Spinal cord (tissue), 10 donors: ENCODE results near the gene BFSP2. TPM values are rescaled to one million over a fixed set of nuclear protein-coding genes. Genes with fewer than 3 reads are reported as not detected.

Experiments used
- DNase-seq, 6 donors: peaks; one replicate each; pipeline versions ENCODE4 v3.0.0 to v3.0.0-alpha.2; 2013 to 2015; ENCODE audit warnings: low spot score in 6 of 6, low read depth in 4 of 6
- H3K27ac ChIP-seq: one replicate; pipeline ENCODE4 v1.5.1; 2013; ENCODE audit warnings: low read depth, low read length, control low read depth
- H3K27me3 ChIP-seq: one replicate; pipeline ENCODE4 v1.6.1; 2013; ENCODE audit warnings: low read length; ENCODE audit not compliant: control insufficient read depth, insufficient read depth
- H3K36me3 ChIP-seq: one replicate; pipeline ENCODE4 v1.6.1; 2013; ENCODE audit warnings: low read length; ENCODE audit not compliant: control insufficient read depth, insufficient read depth
- H3K4me1 ChIP-seq: one replicate; pipeline ENCODE4 v1.6.1; 2013; ENCODE audit warnings: low read length; ENCODE audit not compliant: control insufficient read depth, insufficient read depth
- H3K4me3 ChIP-seq: one replicate; pipeline ENCODE4 v1.5.1; 2013; ENCODE audit warnings: low read depth, low read length, control low read depth
- H3K9me3 ChIP-seq: one replicate; pipeline ENCODE4 v1.6.1; 2013; ENCODE audit warnings: low read length; ENCODE audit not compliant: control insufficient read depth, insufficient read depth
- WGBS: methylation state at CpG from one replicate; pipeline ENCODE4 v1.1.5; 2013; ENCODE audit warnings: missing lambda C conversion rate; ENCODE audit not compliant: insufficient coverage; 5-methylcytosine and 5-hydroxymethylcytosine counted together
- polyA plus RNA-seq, 2 donors: library from polyadenylated mRNA; unstranded; fragments of 120-200 nt; gene quantifications; one replicate each; pipeline ENCODE4 v1.2.1, GENCODE V29; 2013; ENCODE audit not compliant: insufficient read length in 2 of 2
- total RNA-seq, 2 donors: library from RNA; depleted of rRNA in 1 of 2; stranded (reverse); fragments of 120-200 nt in 1 of 2; fragments of >200 nt in 1 of 2; gene quantifications; one replicate each; pipeline versions ENCODE4 v1.2.3 to v1.2.4, GENCODE V29; 2013 to 2014
- donor health status: healthy.

Gene BFSP2
- total and polyA plus RNA-seq, 4 donors: 1.0 TPM; not detected in 3

DNA sequence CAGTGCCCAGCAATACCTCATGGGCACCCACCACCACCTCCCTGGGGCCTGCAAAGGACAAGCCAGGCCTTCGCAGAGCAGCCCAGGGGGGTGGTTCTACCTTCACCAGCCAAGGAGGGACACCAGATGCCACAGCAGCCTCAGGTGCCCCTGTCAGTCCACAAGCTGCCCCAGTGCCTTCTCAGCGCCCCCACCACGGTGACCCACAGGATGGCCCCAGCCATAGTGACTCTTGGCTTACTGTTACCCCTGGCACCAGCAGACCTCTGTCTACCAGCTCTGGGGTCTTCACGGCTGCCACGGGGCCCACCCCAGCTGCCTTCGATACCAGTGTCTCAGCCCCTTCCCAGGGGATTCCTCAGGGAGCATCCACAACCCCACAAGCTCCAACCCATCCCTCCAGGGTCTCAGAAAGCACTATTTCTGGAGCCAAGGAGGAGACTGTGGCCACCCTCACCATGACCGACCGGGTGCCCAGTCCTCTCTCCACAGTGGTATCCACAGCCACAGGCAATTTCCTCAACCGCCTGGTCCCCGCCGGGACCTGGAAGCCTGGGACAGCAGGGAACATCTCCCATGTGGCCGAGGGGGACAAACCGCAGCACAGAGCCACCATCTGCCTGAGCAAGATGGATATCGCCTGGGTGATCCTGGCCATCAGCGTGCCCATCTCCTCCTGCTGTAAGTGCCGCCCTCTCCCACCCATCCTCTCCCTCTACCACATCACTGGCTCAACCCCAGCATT, 19.2 kb upstream of the BFSP2 start:
- no peak overlapping the region for H3K27ac ChIP-seq
- WGBS: 92% methylated on average over 16 of the region's 16 CpGs
- DNase-seq: no peak
- peaks cover 51% of the 10 kb centered on the region for H3K4me1 ChIP-seq
- H3K27me3 ChIP-seq: no peaks in the 10 kb centered on the region
- peaks cover 18% of the 10 kb centered on the region for H3K36me3 ChIP-seq
- H3K4me3 ChIP-seq: no peak overlapping the region
- no peaks in the 10 kb centered on the region for H3K9me3 ChIP-seq

DNA sequence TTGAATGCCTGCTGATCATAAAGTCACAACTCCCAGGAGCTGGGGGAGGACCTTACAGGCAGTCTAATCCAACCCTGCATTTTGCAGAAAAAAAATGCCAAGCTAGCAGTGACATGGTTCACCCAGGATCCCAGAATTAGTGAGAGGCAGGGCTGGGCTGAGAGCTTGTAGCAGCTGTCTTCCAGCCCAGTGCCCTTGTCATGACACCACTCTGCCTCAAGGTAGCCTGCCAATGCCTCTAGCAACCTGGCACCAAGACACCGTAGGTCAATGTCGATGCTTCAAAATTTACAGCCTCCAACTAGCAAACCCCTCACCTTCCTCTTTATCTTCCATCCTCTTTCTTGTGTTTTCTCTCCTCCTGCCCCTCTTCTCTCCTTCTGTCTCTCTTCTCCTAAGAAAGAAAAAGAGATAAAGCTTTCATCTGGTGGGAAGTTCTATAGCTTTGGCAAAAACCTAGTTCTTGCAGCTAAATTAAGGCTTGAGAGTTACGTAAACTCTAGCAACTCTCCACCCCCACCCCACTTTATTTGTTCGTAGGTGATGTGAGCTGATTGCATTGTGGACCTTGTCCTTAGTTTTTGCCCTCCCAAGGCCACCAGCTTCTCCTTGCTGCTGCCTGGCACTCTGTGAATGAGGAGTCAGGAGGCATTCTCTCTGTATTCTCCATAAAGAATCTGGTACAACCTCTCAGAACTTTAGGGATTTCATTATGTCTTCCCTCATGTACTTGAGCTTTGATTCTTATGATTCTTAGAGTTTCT, 18.3 kb upstream of the BFSP2 start:
- no peak overlapping the region for H3K4me3 ChIP-seq
- DNase-seq: peak in 1 of 6 donors; percentile 56
- H3K36me3 ChIP-seq: peaks cover 18% of the 10 kb centered on the region
- no peaks in the 10 kb centered on the region for H3K9me3 ChIP-seq
- H3K4me1 ChIP-seq: peaks cover 46% of the 10 kb centered on the region
- H3K27me3 ChIP-seq: no peaks in the 10 kb centered on the region
- 75% methylated on average over 2 of the region's 4 CpGs for WGBS
- no peak overlapping the region for H3K27ac ChIP-seq

DNA sequence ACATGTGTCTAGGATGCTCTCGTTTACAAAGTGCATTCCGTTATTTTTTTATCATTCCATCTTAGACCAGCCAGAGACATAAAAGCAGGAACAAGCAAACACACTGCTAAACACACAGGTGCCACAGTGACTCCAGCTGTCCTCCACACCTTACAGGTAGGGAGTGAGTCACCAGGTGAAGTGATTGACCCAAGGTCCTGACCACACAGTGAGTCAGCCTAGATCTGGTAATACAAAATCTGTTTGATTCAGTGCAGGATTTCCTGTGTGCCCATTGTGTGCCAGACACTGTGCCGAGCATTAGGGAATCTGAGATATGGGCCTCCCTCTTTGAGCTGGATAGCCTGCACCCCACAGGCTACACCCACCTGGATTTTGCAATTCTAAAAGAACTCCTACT, 16.7 kb upstream of the BFSP2 start:
- no peaks in the 10 kb centered on the region for H3K9me3 ChIP-seq
- H3K27ac ChIP-seq: no peak overlapping the region
- no peaks in the 10 kb centered on the region for H3K27me3 ChIP-seq
- WGBS: 92% methylated on average over 3 of the region's 3 CpGs
- peaks cover 18% of the 10 kb centered on the region for H3K36me3 ChIP-seq
- H3K4me1 ChIP-seq: peaks cover 40% of the 10 kb centered on the region
- H3K4me3 ChIP-seq: no peak overlapping the region
- DNase-seq: no peak

DNA sequence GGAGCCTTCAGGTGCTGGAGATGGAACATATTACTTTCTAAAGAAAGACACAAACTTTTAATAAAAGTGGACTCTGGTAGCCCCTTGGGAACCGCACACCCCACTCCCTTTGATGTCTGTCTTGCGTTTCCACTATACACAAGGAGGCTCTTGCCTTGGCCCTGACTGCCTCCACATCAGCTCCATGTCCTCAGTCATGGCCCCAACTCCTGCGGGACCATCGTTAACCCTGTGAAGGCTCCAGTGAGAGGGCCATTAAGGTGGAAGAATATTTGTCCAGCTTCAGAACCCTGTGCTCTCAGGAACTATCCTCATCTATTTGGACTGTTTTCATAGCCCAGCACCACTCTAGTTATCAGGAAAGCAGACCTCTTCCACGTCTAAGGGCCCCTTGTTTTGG, 16.1 kb upstream of the BFSP2 start:
- Histone ChIP-seq H3K27me3 (no peaks in the 10 kb centered on the region), H3K36me3 (peaks cover 20% of the 10 kb centered on the region), H3K4me3 (no peak overlapping the region), H3K4me1 (peaks cover 40% of the 10 kb centered on the region), H3K9me3 (no peaks in the 10 kb centered on the region), H3K27ac (no peak overlapping the region)
- WGBS: 78% methylated on average over 3 of the region's 5 CpGs
- no peak for DNase-seq

DNA sequence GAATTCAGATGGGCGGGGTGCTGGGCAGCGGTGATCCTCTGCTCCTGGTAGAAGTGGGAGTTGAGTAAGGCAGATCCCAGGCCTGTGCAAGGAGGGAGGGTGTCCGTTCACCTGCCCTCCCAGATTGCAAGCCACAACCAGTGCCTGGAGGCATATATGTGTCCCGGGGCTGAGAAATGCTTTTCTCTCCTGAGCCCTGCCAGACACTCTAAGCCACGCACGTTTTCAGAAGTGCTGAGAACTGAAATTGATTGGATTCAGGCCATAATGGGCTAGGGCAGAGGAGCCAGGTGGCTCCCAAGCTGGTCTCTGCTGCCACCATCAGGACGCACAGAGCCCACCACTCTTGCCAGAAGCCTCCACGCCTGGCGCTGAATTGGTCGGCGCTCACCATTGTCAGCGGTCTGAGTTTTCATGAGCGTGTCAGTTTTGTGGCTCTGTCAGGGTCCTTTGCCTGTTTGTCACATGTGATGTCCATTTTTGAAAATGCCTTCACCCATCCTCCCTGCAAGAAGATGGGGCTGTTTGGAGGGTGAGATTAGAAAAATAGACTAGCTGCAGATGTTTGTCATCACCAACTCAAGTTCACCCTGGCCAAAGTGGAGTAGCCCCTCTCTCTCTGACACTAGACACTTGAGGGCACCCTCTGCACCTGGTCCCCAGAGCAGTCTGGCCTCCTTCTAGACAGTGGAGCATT, 15.4 kb upstream of the BFSP2 start:
- Histone ChIP-seq H3K4me3 (no peak overlapping the region), H3K27me3 (no peaks in the 10 kb centered on the region), H3K27ac (no peak overlapping the region), H3K36me3 (peaks cover 22% of the 10 kb centered on the region), H3K4me1 (peaks cover 36% of the 10 kb centered on the region), H3K9me3 (no peaks in the 10 kb centered on the region)
- DNase-seq: peak; percentile 63 to 96 (median 74)
- 22% methylated on average over 10 of the region's 13 CpGs for WGBS

DNA sequence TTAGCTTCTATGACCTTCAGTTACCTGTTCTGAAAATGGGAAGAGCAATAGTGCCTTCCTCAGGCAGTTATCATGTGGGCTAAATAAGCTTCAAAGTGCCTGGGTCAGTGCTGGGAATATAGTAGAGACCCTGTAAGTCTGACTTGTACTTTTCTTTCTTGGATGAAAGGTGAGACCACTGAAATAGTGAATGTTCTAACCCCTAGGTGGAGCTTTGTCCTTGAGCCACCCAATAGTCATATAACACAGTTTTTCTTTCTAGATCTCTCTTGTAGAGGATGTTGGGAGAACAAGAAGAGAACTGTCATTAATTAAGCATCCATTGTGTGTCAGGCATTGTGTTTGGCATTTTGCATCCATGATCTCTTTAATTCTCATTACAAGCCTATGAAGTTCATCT, 13.0 kb upstream of the BFSP2 start:
- no peak overlapping the region for H3K27ac ChIP-seq
- H3K27me3 ChIP-seq: no peaks in the 10 kb centered on the region
- peaks cover 19% of the 10 kb centered on the region for H3K36me3 ChIP-seq
- H3K4me1 ChIP-seq: peaks cover 16% of the 10 kb centered on the region
- no peak for DNase-seq
- no peaks in the 10 kb centered on the region for H3K9me3 ChIP-seq
- no peak overlapping the region for H3K4me3 ChIP-seq

DNA sequence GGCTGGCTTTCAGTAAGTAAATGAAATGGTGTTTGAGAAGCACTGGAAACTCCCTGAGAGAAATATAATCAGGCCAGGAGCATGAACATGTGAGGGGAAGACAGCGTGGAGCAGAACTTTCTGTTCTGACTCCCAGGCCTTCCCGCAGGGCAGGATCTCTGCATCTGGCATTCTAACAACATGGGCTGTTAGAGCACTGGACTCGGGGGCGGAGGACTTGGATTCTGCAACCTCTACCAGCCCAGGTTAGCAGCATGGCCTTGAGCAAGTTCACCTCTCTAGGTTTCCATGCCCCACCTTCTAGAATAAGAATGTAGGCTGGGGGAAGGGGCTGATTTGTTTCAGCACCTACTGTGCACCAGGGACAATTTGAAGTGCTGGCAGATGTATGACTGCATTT, 12.5 kb upstream of the BFSP2 start:
- Histone ChIP-seq H3K27me3 (no peaks in the 10 kb centered on the region), H3K9me3 (no peaks in the 10 kb centered on the region), H3K4me1 (peaks cover 12% of the 10 kb centered on the region), H3K27ac (no peak overlapping the region), H3K4me3 (no peak overlapping the region), H3K36me3 (peaks cover 23% of the 10 kb centered on the region)
- no peak for DNase-seq
- WGBS: 95% methylated on average over 2 of the region's 4 CpGs

DNA sequence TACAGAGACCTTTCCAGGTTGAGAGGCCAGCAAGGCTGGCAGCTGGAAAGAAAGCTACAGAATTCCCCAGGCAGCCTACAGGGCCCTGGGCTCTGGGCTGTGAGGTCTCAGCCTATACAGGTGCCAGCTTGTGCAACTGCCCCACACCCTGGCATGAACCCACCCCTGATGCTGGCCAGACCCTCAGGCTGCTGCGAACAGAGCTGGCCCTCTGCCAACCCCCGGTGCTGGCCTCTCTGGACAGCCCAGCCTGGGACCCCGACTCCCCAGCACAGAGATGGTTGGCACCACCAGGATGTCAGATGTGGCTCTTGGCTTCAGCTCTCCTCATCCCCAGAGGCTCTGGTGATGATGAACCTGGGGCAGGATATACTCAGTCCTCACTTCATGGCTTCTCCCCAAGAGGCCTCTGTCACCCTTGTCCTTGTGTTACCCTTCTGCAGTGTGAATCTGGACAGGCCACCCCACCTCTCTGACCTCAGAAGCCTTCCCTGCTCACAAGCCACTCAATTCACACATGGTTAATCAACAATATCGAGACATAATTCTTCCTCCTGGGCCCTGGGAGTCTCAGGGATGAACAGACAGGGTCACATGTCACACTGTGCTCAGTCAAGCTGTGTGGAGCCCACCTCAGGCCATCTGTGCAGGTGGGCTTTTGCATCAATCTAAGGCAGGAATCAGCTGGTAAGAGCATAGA, 11.0 kb upstream of the BFSP2 start:
- H3K27ac ChIP-seq: no peak overlapping the region
- 56% methylated on average over 4 of the region's 4 CpGs for WGBS
- H3K4me1 ChIP-seq: peaks cover 16% of the 10 kb centered on the region
- no peaks in the 10 kb centered on the region for H3K9me3 ChIP-seq
- H3K27me3 ChIP-seq: no peaks in the 10 kb centered on the region
- no peak for DNase-seq
- H3K4me3 ChIP-seq: no peak overlapping the region
- peaks cover 37% of the 10 kb centered on the region for H3K36me3 ChIP-seq

DNA sequence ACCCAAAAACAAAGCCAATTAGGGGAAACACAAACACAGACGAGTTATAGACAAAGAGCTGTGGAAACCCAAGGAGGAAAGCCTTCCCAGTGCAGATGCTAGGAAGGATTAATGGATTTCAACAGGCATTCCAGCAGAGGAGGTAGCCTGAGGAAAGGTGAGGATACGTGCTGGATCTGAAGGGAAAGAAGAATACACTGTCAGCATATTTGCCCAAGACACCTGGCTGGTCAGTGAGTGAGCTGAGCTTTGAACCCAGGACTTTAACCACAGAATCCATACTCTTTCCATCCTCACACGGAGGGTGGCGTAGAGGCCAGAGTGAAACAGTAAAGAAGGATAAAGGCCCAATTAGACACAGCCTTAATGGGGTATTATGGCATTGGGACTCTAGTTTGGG, 9.1 kb upstream of the BFSP2 start:
- DNase-seq: no peak
- Histone ChIP-seq H3K36me3 (peaks cover 38% of the 10 kb centered on the region), H3K9me3 (no peaks in the 10 kb centered on the region), H3K4me3 (no peak overlapping the region), H3K27me3 (no peaks in the 10 kb centered on the region), H3K27ac (no peak overlapping the region), H3K4me1 (peaks cover 11% of the 10 kb centered on the region)
- WGBS: 83% methylated on average over 1 of the region's 4 CpGs
